Amygdala (tissue), 56 donors: ENCODE data around the gene MORC4.
A peak's percentile ranks its signal among the peaks of the same experiment; 100 is the strongest.

Experiments
- DNase-seq, 56 donors: peaks; one replicate each; lab custom pipeline; 2025; lab: John Stamatoyannopoulos, UW

MORC4 gene

GRCh38 chrX:106917830-106918500 lies 82.0 kb downstream of the MORC4 start:
- DNase-seq = no peak

GRCh38 chrX:106912864-106913263 lies 87.1 kb downstream of the MORC4 start:
- no peak for DNase-seq

- DNase-seq = no peak
Measured at GRCh38 chrX:106906361-106906760, 93.7 kb downstream of the MORC4 start.

- no peak for DNase-seq
Measured at GRCh38 chrX:106905064-106905708, 94.8 kb downstream of the MORC4 start.

GRCh38 chrX:106903856-106904528 lies 96.0 kb downstream of the MORC4 start:
- no peak for DNase-seq

GRCh38 chrX:106903291-106903824 lies 96.7 kb downstream of the MORC4 start, which contains the start of gene RIPPLY1:
RIPPLY1 (minus strand) TSS chrX:106903341; CDS start chrX:106903287, 54 bp downstream.
- DNase-seq = no peak

- no peak for DNase-seq
Measured at GRCh38 chrX:106902684-106903083, 97.3 kb downstream of the MORC4 start.

GRCh38 chrX:106901781-106902219 lies 98.2 kb downstream of the MORC4 start:
- DNase-seq = no peak

GRCh38 chrX:106901341-106901740 lies 98.7 kb downstream of the MORC4 start:
- no peak for DNase-seq

GRCh38 chrX:106899841-106900240 lies 100.2 kb downstream of the MORC4 start:
- DNase-seq = no peak

- no peak for DNase-seq
Measured at GRCh38 chrX:106899276-106899675, 100.7 kb downstream of the MORC4 start.

GRCh38 chrX:106898462-106898861 lies 101.5 kb downstream of the MORC4 start:
- peak in 1 of 56 donors; percentile 0 for DNase-seq

GRCh38 chrX:106897259-106897658 lies 102.8 kb downstream of the MORC4 start:
- no peak for DNase-seq

- DNase-seq = no peak
Measured at GRCh38 chrX:106894978-106895452, 105.0 kb downstream of the MORC4 start.

- DNase-seq = peak in 44 of 56 donors; percentile 1 to 68 (median 15)
Measured at GRCh38 chrX:106894392-106894909, 105.6 kb downstream of the MORC4 start.

GRCh38 chrX:106891762-106892460 lies 108.1 kb downstream of the MORC4 start:
- peak in 4 of 56 donors; percentile 0 to 3 (median 2) for DNase-seq
